NCI-H1417 (cell line): ENCODE data around the gene UBR1.
"Not testable (repeated sequence)": the region's sequence is repeated elsewhere in the genome, so short reads cannot be mapped to it uniquely, and the experiment has no call there.

Source experiments
- DNase-seq, 3 experiments: peaks; one replicate each; lab custom pipeline; 2025; lab: John Stamatoyannopoulos, UW

UBR1 gene

DNA sequence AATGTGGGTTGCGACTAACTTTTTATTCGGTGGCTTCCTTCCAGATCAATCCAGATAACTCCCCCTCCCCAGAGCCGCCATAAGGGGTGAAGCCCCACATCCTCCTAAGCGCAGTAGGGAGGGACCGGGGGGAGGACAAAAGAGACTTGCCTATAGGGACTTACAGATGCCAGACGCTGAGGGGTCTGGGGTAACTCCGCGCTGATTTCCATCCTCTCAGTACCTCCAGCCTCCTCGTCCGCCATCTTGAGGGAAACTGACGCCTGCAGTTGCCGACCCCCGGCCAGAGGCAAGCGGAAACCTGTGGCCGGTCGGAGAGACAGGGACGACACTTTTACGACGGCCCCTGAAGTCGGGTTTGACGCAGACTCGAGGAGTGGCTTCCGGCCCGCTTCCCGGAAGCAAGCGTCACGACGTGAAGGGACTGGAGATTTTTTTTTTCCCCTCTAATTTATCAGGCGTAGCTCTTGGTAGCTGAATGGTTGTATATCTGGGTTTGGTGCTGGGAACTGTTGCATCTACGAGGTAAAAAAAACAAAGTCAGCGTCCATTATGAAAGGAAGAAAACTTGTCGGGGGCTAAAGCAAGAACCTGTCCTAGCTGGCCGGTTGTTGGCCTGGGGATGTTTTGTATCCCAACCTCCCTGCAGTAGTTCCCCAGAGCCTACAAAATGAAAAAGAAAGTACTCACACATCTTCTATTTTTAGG is at the start of gene UBR1:
Gene UBR1 (minus strand): TSS at position 261 of the 708 bp plus-strand sequence. CDS start 16 bp downstream, at position 245.
- DNase-seq = peak; percentile 72 to 89 (median 78)

DNA sequence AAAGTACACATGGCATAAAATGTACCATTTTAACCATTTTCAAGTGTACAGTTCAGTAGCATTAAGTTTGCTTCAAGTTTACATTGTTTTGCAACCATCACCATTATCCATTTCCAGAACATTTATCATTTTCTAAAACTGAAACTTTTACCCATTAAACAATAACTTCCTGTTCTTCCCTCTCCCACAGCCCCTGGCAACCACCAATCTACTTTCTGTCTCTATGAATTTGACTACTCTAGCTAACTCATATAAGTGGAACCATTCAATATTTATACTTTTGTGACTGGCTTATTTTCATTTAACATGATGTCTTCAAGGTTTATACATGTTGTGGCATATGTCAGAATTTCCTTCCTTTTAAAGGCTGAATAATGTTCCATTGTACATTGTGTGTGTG is 47.4 kb upstream of the UBR1 start:
- no peak for DNase-seq

DNA sequence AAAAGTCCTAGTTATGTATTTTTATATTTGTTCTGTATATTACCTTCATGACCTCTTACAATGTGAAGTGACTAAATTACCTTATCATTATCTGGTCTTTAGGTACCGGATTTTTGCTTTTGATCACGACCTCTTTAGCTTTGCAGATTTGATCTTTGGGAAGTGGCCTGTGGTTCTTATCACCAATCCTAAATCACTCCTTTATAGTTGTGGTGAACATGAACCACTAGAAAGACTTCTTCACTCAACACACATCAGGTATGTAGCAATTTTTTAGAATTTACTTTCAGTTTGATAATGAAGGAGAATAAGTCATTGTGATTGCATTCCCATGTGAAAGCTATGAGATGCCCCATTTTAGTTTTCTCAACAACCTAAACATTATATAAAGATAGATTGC is 45.9 kb upstream of the UBR1 start:
- DNase-seq = no peak

DNA sequence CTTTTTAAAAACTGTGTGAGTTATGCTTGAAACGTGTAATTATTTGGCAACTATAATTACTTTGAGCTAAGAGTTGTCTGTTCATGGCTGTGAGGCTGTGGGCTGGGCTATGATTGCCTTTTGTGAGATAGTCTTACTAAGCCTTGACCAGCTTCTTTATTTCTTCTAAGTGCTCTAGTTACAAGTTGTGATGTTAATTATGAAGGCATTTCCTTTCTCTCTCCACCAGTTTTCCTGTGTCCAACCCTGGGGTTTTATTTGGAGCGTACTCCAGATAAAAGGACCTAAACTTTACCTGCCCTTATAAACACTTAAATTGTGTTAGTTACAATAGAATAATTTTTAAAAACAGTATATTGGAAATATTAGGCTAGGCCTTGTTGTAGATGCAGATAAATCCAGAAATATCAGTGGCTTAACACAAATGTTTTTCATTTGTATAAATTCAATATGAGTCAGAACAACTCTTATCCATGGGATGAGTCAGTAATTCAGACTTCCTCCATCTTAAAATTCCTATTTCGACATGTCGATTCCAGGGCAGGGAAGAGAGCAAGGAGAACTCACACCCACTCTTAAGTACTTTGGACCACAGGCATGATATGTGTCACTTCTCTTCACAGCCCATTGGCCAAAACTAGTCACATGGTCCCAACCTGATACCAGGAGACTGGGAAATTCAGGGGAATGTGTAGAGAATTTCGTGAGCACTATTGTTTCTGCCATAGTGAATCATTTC is 44.5 kb upstream of the UBR1 start:
- DNase-seq = no peak

DNA sequence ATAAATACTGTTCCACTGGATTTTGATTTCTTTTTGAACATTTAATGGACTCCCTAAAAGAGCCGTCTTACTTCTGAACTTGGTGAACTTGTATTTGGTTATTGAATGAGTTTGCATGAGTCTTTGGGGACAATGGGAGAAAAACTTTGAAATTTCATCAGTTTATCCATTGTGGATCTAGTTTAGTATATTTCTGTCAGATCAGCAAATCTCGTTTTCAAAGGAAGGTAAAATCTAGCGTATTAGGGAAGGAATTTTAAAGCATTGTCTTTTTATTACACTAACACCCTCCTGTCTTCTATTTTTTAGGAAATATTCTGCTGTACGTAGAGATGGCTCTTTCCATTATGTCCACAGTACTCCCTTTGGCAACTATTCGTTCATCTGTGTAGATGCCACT is 40.3 kb upstream of the UBR1 start:
- DNase-seq = no peak

DNA sequence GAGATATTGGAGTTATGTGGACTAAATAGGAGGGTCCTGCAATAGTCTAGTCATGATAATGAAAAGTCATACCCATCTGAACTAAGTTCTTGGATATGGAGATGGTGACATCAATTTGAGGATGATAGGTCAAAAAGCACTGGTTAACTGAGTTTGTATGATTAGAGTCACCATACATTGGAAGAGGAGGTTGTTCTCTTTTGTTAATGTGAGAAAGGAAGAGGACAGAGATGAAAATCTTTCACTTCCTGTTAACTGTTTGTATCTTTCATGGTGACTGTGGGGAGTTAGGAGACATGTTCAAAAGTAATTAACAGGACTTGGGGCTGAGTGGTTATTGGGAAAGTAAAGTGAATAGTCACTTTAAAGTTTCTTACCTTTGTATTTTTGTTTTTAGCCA is 38.7 kb upstream of the UBR1 start:
- DNase-seq = no peak

DNA sequence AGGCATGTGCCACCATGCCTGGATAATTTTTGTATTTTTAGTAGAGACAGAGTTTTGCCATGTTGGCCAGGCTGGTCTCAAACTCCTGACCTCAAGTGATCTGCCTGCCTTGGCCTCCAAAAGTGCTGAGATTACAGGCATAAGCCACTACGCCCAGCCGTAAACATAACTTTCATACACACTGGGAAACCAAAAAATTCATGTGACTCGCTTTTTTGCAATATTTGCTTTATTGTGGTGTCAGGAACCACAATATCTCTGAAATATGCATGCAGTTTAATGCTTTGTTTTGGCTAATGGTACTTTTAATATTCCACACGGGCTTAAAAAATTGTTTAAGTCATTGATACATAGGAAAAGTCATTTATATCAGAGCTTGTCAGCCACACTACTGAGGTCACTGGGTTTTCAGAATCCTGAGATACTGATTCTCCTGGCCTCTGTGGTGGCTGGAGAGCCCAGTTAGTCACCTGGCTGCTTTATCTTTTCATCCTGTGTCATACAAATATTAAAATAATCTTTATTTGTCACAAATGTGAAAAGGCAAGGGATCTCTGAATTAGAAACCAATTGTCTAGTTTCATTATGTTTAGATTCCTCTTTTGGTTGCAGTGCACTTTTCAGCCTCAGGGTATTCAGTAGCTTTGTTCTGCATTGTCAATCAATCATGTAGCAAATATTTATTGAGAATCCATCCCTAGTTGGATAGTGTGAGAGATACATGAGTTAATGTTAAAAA is 37.5 kb upstream of the UBR1 start:
- no peak for DNase-seq

DNA sequence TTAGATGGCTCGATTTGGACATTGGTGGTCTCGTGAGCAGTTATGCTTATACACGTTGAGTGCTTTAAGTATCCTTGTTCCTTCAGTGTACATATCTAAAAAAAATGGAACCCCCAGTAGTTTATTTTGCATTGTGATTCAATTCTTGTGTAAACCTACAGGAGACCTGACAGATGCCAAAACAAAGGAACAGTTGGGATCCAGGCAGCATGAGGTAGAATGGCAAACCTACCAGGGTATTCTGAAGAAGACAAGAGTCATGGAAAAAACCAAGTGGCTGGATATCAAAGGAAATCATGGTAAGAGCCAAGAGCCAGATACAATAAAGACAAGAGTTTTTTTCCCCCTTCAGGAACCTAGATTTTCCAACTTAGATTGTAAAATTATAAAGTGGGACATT is 29.5 kb upstream of the UBR1 start:
- peak in 1 of 3 experiments; percentile 25 for DNase-seq

DNA sequence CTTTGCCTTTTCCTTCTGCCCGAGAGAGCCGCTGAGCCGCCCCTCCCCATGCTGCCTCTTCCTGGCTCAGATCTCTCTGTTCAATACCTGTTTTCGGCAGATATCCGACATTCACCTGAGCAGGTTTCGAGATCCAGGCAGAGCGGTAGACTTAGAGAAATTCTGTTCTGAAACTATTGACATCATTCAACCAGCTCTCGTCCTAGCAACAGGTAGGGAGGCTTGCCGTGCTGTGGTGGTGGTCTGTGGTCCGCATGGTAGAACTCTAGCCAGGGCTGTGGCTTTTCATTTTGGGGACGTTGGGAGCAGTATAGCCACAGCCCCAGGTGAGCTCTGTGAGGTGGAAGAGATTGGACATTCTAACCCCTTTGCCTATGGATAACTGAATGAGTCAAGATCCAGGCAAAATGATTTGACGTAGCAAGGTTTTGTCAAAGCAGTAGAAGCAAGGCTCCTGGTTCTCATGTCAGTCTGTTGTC is 28.4 kb upstream of the UBR1 start:
- DNase-seq = peak in 2 of 3 experiments; percentile 58 to 61

DNA sequence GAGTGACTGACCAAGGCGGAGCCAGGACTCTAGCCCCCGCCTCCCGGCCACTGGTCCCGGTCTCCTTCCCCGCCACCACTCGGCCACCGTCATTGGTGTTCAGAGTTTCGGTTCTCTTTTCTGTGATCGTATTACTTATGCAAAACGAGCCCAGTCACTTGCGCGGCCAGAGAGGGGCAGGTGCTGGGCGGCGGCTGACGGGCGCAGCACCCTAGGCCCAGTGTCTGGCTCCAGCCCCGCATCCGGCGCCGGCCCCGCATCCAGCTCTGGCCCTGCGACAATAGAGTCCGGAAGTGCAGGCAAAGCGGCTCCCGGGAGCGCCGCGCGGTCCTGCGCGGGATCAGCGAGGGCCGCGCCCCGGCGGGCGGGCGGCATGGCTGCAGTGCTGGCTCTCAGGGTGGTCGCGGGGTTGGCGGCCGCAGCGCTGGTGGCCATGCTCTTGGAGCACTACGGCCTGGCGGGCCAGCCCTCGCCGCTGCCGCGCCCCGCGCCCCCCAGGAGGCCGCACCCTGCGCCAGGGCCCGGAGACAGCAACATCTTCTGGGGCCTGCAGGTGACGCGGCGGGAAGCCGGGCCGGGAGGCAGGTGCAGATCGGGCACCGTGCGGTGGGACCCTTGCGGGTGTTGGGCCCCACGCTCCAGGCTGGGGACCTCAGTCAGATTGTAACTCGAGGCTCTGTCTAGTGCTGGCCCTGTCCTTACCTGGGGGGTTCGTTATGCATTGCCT is 27.8 kb upstream of the UBR1 start, which contains the start of gene TMEM62:
Gene TMEM62 (plus strand): TSS at position 157 of the 727 bp plus-strand sequence. CDS start 217 bp downstream, at position 374.
- peak; percentile 63 to 81 (median 76) for DNase-seq

DNA sequence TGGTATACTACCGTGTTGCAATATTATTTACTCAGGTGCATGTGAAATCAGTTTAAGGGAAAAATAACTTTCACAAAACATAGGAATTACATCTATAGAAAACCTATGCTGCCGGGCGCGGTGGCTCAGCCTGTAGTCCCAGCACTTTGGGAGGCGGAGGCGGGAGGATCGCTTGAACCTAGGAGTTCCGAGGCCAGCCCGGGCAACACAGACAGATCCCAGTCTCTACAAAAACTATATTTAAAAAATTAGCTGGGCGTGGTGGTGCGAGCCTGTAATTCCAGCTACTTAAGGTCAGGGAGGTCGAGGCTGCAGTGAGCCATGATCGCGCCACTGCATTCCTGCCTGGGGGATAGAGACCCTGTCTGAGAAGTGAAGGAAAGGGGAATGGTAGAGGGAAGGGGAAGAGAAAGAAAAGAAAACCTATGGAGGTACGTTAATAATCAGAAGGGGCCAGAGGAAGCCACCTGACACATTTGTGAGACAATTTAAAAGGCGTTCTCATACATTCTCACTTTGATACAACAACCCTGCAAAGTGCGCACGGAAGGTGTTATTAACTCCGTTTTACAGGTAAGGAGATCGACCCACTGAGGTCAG is 27.1 kb upstream of the UBR1 start:
- peak in 1 of 3 experiments; percentile 39 for DNase-seq

DNA sequence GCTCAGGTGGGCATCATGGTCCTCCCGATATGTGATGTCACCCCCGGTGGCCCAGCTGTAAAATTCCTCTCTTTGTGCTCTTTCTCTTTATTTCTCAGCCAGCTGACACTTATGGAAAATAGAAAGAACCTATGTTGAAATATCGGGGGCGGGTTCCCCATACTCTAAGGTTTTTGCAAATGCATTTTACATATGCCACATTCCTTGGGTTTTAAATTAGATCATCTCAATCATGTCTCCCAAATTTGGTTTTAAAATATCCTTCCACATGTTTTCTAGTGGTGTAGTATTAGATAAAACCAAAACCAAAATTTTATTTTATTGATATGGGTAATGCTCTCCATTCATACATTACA is 23.1 kb upstream of the UBR1 start:
- DNase-seq = no peak

DNA sequence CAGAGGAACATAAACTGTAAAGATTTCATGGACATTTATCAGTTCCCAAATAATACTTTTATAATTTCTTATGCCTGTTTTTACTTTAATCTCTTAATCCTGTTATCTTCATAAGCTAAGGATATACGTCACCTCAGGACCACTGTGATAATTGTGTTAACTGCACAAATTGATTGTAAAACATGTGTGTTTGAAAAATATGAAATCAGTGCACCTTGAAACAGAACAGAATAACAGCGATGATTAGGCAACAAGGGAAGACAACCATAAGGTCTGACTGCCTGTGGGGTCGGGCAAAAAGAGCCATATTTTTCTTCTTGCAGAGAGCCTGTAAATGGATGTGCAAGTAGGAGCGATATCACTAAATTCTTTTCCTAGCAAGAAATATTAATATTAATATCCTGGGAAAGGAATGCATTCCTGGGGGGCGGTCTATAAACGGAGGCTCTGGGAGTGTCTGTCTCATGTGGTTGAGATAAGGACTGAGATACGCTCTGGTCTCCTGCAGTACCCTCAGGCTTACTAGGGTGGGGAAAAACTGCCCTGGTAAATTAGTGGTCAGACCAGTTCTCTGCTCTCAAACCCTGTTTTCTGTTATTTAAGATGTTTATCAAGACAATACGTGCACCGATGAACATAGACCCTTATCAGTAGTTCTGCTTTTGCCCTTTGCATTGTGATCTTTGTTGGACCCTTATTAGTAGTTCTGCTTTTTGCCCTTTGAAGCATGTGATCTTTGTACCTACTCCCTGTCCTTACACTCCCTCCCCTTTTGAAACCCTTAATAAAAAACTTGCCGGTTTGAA is 22.5 kb upstream of the UBR1 start:
- not testable (repeated sequence) for DNase-seq

DNA sequence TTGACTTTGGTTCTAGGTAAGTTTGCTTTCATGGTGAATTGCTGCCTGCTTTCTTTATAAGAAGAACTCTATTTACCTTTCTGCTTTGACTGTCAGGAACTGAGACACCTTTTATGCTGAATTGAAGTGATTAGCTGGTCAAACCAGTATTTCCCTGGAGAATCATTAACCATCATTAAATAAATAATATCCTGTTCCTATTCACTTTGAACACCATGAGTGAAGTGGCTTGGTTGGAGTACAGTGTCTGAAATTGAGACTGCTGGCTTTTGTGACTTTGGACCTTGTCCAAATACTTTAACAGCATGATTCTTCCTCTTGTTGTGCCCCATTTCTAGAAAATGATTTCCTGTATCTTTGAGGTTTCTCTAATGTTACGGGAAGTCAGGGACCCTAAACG is 21.9 kb upstream of the UBR1 start:
- DNase-seq = peak in 2 of 3 experiments; percentile 48 to 88

DNA sequence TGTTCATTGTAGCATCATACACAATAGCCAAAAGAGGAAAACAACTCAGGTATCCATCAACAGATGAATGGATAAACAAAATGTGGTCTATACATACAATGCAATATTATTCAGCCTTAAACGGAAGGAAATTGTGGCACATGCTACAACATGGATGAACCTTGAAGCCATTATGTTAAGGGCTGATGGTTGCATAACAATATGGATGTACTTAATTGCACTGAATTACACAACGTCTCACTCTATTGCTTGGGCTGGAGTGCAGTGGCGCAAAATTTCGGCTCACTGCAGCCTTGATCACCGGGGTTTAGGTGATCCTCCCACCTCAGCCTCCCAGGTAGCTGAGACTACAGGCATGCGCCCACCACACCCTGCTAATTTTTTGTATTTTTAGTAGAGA is 20.5 kb upstream of the UBR1 start:
- no peak for DNase-seq

DNA sequence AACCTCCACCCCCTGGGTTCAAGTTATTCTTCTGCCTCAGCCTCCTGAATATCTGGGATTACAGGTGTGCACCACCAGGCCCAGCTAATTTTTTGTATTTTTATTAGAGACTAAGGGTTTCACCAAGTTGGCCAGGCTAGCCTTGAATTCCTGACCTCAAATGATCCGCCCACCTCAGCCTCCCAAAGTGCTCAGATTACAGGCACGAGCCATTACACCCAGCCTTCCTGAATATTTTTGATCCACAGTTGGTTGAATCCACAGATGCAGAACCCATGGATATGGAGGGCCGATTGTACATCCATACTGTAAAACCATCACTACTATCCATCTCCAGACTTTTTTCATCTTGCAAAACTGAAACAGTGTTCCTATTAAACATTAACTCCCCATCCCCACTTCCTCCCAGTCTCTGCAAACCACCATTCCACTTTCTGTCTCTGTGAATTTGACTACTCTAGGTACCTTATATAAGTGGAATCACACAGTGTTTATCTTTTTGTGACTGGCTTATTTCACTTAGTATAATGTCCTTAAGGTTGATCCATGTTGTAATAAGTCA is 19.3 kb upstream of the UBR1 start:
- no peak for DNase-seq

DNA sequence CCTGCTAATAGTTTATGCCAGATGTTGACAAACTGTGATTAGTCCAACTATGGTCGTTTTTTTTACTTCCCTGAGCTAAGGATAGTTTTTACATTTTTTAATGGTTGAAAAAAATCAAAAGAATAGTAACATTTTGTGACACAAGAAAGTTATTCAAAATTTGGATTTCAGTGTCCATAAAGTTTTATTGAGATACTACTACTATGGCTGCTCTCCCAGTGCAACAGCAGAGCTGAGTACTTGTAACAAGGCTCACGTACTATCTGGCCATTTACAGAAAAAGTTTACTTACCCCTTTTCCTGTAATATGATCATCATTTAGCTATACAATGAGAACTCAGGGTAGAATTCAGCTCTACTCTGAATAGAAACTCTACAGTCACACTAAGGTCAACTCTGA is 16.0 kb upstream of the UBR1 start:
- no peak for DNase-seq

DNA sequence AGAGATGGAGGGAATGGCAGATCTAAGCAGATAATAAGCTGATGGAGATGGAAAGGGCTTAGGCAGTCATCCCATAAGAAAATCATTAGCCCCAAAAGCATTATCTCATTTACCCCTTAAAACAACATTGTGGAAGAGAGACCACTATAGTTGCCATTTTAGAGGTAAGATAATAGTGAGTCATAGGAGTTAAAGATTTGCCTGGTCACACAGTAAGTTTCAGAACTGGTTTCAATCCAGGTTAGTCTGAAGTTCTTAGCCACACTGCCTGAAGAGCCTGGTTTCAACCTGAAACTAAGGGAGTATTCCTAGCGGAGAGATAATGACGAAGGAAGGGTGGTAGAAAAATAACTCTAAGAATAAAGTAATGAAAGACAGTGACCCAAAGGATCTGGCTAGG is 13.0 kb upstream of the UBR1 start:
- DNase-seq = no peak

DNA sequence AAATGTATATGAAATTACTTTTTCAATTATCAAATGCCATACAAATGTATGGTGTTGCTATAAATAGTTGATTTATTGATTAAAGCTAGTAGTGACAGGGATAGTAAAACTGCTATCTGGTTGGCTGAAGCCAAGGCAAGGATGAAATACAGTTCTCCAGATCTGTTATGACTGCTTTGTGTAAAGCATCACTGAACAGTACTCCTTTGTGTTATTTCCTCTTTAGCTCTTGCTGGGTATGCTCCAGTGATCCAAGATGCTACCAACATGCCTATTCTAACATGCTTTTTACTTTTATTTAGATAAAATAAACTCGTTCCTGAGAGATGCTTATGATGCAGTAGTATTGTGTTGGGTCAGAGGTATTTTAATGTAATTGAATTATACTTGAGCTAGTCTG is 12.4 kb upstream of the UBR1 start:
- DNase-seq = no peak

DNA sequence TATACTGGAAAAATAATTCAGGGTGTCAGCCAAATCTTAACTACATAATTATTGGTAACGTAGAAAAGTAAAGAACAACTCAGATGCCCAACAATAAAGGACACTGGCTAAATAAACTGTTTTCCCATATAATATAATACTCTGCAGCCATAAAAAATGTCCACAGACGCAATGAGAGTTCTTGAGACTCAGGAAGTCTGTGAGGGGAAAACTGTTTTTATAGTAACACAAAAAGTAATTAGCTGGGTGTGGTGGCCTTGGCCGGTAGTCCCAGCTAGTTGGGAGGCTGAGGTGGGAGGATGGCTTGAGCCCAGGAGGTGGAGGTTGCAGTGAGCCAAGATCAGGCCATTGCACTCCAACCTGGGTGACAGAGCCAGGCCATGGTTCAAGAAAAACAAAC is 5.5 kb upstream of the UBR1 start:
- no peak for DNase-seq
